HepG2 (cell line): Measurements from ENCODE around the gene OR6C4. TPM values are rescaled to one million over a fixed set of nuclear protein-coding genes. Genes with fewer than 3 reads are reported as not detected.

Experiments
- ARID5B ChIP-seq: IDR thresholded peaks from 2 replicates; pipeline ENCODE4 v1.4.0; 2020; ENCODE audit warnings: mild to moderate bottlenecking, missing genetic modification reagents
- ARNT ChIP-seq: fragments of 450-650 bp; IDR thresholded peaks from 2 replicates; pipeline ENCODE4 v1.6.1; 2017
- ATF2 ChIP-seq: sonication (generic); formaldehyde crosslinking; IDR thresholded peaks from 2 replicates; pipeline ENCODE4 v1.4.0; 2020; ENCODE audit warnings: missing genetic modification reagents
- ATM ChIP-seq: fragments of 450-650 bp; IDR thresholded peaks from 2 replicates; pipeline ENCODE4 v1.7.1; 2017; ENCODE audit warnings: mild to moderate bottlenecking, borderline replicate concordance
- CBX1 ChIP-seq: IDR thresholded peaks from one replicate; pipeline ENCODE4 v1.6.1; 2016; ENCODE audit warnings: antibody characterized with exemption, low read depth
- ELF3 ChIP-seq: IDR thresholded peaks from 2 replicates; pipeline ENCODE4 v1.6.1; 2016; ENCODE audit warnings: missing genetic modification reagents, missing compliant biosample characterization
- GATAD2A ChIP-seq: IDR thresholded peaks from 2 replicates; pipeline ENCODE4 v1.6.1; 2016
- GPBP1L1 ChIP-seq: sonication (generic); formaldehyde crosslinking; IDR thresholded peaks from 2 replicates; pipeline ENCODE4 v1.5.0; 2020; ENCODE audit warnings: mild to moderate bottlenecking, missing genetic modification reagents
- HHEX ChIP-seq: IDR thresholded peaks from 2 replicates; pipeline ENCODE4 v1.6.1; 2016; ENCODE audit warnings: control low read depth
- MIXL1 ChIP-seq: IDR thresholded peaks from 2 replicates; pipeline ENCODE4 v1.6.1; 2016
- MYC ChIP-seq: sonication (generic); formaldehyde crosslinking; IDR thresholded peaks from 2 replicates; pipeline ENCODE4 v1.9.0; 2021; ENCODE audit warnings: missing genetic modification reagents, borderline replicate concordance
- PHF21A ChIP-seq: sonication (generic); formaldehyde crosslinking; IDR thresholded peaks from 2 replicates; pipeline ENCODE4 v1.5.0; 2020; ENCODE audit warnings: mild to moderate bottlenecking, missing genetic modification reagents
- RARG ChIP-seq: sonication (generic); formaldehyde crosslinking; IDR thresholded peaks from 2 replicates; pipeline ENCODE4 v1.4.0; 2020; ENCODE audit warnings: low read depth, mild to moderate bottlenecking, missing genetic modification reagents
- SMC3 ChIP-seq: IDR thresholded peaks from 2 replicates; pipeline ENCODE4 v1.6.1; 2011; ENCODE audit warnings: low read length, improper control_type of control experiment
- SOX5 ChIP-seq: IDR thresholded peaks from 2 replicates; pipeline ENCODE4 v1.6.1; 2016; ENCODE audit warnings: borderline replicate concordance
- TMF1 ChIP-seq: sonication (generic); formaldehyde crosslinking; IDR thresholded peaks from 2 replicates; pipeline ENCODE4 v1.8.1; 2022; ENCODE audit warnings: low read depth, missing genetic modification reagents
- ZKSCAN8 ChIP-seq: IDR thresholded peaks from 2 replicates; pipeline ENCODE4 v1.6.1; 2016; ENCODE audit warnings: borderline replicate concordance, missing genetic modification reagents, missing compliant biosample characterization
- ZNF292 ChIP-seq: sonication (generic); formaldehyde crosslinking; IDR thresholded peaks from 2 replicates; pipeline ENCODE4 v1.8.1; 2022; ENCODE audit warnings: mild to moderate bottlenecking, low read depth, missing genetic modification reagents, borderline replicate concordance
- ZNF512B ChIP-seq: sonication (generic); formaldehyde crosslinking; IDR thresholded peaks from 2 replicates; pipeline ENCODE4 v1.5.1; 2020; ENCODE audit warnings: missing genetic modification reagents, mild to moderate bottlenecking, borderline replicate concordance
- ZNF556 ChIP-seq: sonication (generic); formaldehyde crosslinking; IDR thresholded peaks from 2 replicates; pipeline ENCODE4 v1.4.0; 2020; ENCODE audit warnings: mild to moderate bottlenecking, missing genetic modification reagents, borderline replicate concordance
- ZNF558 ChIP-seq: sonication (generic); formaldehyde crosslinking; IDR thresholded peaks from 2 replicates; pipeline ENCODE4 v1.9.0; 2022; ENCODE audit warnings: mild to moderate bottlenecking, missing genetic modification reagents, borderline replicate concordance
- ZNF572 ChIP-seq: sonication (generic); formaldehyde crosslinking; IDR thresholded peaks from 2 replicates; pipeline ENCODE4 v1.5.1; 2020; ENCODE audit warnings: mild to moderate bottlenecking, missing genetic modification reagents
- ZNF879 ChIP-seq: sonication (generic); formaldehyde crosslinking; IDR thresholded peaks from 2 replicates; pipeline ENCODE4 v1.8.1; 2023; ENCODE audit warnings: missing genetic modification reagents
- ZSCAN31 ChIP-seq: sonication (generic); formaldehyde crosslinking; IDR thresholded peaks from 2 replicates; pipeline ENCODE4 v1.5.0; 2020; ENCODE audit warnings: low read depth, mild to moderate bottlenecking, missing genetic modification reagents
- polyA plus RNA-seq, 8 experiments: library from polyadenylated mRNA; depleted of rRNA in 3 of 8; stranded (reverse) in 7 of 8; unstranded in 1 of 8; fragments of >200 nt; fragmentation: Illumina TruSeq in 4 of 8; extraction: Trizol in 4 of 8; gene quantifications; 2 replicates each; pipeline versions ENCODE4 v1.2.1 to v1.2.3, GENCODE V29; 2011 to 2016; ENCODE audit warnings: low read depth in 4 of 8, missing spikeins in 1 of 8, mixed read lengths in 1 of 8; ENCODE audit not compliant: insufficient read depth in 1 of 8
- total RNA-seq, 5 experiments: library from RNA; depleted of rRNA; stranded (reverse); fragments of >200 nt; fragmentation: Illumina TruSeq; extraction: Trizol; gene quantifications; 2 replicates each; pipeline ENCODE4 v1.2.3, GENCODE V29; 2016; ENCODE audit warnings: low read depth in 1 of 5

The OR6C4 gene
- total and polyA plus RNA-seq, 2 of the 13 experiments (the other 11 are each of a cell fraction or from before 2014, with no cell fraction given): not detected

- TF ChIP-seq GPBP1L1 (CRISPR knock-in tag): no peak
- no peak for TF ChIP-seq ZNF556
- TF ChIP-seq ARID5B (CRISPR knock-in tag): peak; percentile 88
- no peak for TF ChIP-seq RARG (CRISPR knock-in tag)
- no peak for TF ChIP-seq ARNT
- TF ChIP-seq PHF21A: peak; percentile 68
- TF ChIP-seq SMC3: peak; percentile 14; the same call in 1 of the 2 replicates
- TF ChIP-seq GATAD2A (CRISPR knock-in tag): peak; percentile 93
- no peak for TF ChIP-seq ZNF512B (CRISPR knock-in tag)
- TF ChIP-seq MIXL1 (CRISPR knock-in tag): peak; percentile 64; the same call in 1 of the 2 replicates
- TF ChIP-seq ELF3 (CRISPR knock-in tag): peak; percentile 70
- TF ChIP-seq ZNF572 (CRISPR knock-in tag): no peak
- TF ChIP-seq ZNF292 (CRISPR knock-in tag): peak; percentile 98
- no peak for TF ChIP-seq MYC (CRISPR knock-in tag)
- TF ChIP-seq ATM: no peak
- TF ChIP-seq TMF1 (CRISPR knock-in tag): no peak
- TF ChIP-seq HHEX (CRISPR knock-in tag): no peak; the same call in 1 of the 2 replicates
- TF ChIP-seq ZKSCAN8 (CRISPR knock-in tag): peak; percentile 67; the same call in 1 of the 2 replicates
- TF ChIP-seq ZNF558 (CRISPR knock-in tag): no peak
- TF ChIP-seq CBX1: no peak
- 0 out of 2 replicates have a peak, but pooled peaks have one; percentile 51 for TF ChIP-seq ATF2 (CRISPR knock-in tag)
- peak; percentile 92 for TF ChIP-seq SOX5 (CRISPR knock-in tag)
- no peak for TF ChIP-seq ZSCAN31 (CRISPR knock-in tag)
- no peak for TF ChIP-seq ZNF879 (CRISPR knock-in tag)
Measured at GRCh38 chr12:55499810-55500252, 49.6 kb upstream of the OR6C4 start (continued).
